Measurements from ENCODE around the gene LEFTY1.

DNA sequence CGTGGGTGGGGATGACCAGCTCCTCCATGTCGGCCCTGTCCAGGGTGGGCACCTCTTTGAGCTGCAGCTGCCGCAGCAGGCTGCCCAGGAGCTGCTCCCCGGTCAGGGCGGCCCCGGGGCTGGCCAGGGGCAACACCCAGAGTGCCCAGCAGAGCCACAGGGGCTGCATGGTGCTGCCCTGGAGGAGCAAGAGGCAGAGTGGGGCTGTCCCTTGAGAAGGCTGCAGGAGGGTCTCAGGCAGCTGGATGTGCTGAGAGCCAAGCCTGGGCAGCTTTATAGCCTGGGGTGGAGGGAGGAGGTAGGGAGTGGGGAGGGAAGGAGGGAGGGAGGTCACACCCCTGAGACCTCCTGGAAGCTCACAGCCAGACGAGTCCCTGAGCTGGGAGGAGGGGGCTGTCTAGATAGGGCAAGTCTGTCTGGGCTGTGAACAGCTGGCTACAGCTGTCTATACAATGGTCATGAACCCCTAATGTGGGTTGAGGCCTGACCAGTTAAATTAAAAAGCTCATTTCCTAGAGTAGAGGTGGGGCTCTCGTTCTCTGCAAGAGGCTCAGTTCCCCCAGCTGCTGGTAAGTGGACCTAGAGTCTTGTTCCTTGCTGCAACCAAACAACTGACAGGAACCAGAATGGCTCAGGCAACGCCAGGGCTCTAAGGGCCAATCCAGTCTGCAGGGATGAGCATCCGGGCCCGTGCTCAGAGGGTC is at the start of gene LEFTY1:
- TF ChIP-seq, protein P1, sequence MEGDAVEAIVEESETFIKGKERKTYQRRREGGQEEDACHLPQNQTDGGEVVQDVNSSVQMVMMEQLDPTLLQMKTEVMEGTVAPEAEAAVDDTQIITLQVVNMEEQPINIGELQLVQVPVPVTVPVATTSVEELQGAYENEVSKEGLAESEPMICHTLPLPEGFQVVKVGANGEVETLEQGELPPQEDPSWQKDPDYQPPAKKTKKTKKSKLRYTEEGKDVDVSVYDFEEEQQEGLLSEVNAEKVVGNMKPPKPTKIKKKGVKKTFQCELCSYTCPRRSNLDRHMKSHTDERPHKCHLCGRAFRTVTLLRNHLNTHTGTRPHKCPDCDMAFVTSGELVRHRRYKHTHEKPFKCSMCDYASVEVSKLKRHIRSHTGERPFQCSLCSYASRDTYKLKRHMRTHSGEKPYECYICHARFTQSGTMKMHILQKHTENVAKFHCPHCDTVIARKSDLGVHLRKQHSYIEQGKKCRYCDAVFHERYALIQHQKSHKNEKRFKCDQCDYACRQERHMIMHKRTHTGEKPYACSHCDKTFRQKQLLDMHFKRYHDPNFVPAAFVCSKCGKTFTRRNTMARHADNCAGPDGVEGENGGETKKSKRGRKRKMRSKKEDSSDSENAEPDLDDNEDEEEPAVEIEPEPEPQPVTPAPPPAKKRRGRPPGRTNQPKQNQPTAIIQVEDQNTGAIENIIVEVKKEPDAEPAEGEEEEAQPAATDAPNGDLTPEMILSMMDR (IDR thresholded peaks at IDR 0.05; ENCODE audit: insufficient read depth, low read length), result no peak
- TF ChIP-seq, protein P2, sequence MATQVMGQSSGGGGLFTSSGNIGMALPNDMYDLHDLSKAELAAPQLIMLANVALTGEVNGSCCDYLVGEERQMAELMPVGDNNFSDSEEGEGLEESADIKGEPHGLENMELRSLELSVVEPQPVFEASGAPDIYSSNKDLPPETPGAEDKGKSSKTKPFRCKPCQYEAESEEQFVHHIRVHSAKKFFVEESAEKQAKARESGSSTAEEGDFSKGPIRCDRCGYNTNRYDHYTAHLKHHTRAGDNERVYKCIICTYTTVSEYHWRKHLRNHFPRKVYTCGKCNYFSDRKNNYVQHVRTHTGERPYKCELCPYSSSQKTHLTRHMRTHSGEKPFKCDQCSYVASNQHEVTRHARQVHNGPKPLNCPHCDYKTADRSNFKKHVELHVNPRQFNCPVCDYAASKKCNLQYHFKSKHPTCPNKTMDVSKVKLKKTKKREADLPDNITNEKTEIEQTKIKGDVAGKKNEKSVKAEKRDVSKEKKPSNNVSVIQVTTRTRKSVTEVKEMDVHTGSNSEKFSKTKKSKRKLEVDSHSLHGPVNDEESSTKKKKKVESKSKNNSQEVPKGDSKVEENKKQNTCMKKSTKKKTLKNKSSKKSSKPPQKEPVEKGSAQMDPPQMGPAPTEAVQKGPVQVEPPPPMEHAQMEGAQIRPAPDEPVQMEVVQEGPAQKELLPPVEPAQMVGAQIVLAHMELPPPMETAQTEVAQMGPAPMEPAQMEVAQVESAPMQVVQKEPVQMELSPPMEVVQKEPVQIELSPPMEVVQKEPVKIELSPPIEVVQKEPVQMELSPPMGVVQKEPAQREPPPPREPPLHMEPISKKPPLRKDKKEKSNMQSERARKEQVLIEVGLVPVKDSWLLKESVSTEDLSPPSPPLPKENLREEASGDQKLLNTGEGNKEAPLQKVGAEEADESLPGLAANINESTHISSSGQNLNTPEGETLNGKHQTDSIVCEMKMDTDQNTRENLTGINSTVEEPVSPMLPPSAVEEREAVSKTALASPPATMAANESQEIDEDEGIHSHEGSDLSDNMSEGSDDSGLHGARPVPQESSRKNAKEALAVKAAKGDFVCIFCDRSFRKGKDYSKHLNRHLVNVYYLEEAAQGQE (IDR thresholded peaks at IDR 0.05; ENCODE audit: insufficient replicate concordance, low read depth), result no peak
- no peak for TF ChIP-seq POLR2AphosphoS5 (IDR thresholded peaks at IDR 0.05; ENCODE audit: low read depth)
- TF ChIP-seq GABPA (IDR thresholded peaks at IDR 0.05; ENCODE audit: low read depth), result no peak
